Ecto neural progenitor cell (in vitro differentiated cells): ENCODE results near the gene MRFAP1.
"Not testable (repeated sequence)": the region's sequence is repeated elsewhere in the genome, so short reads cannot be mapped to it uniquely, and the experiment has no call there.

Source experiments
- DNase-seq: peaks from one replicate; pipeline ENCODE4 v3.0.0-alpha.2; 2018; ENCODE audit warnings: low spot score

Gene MRFAP1

GRCh38 chr4:6634746-6635145 is 5.7 kb upstream of the MRFAP1 start:
- no peak for DNase-seq

- no peak for DNase-seq
Measured at GRCh38 chr4:6639137-6639680, 1.3 kb upstream of the MRFAP1 start.

DNA sequence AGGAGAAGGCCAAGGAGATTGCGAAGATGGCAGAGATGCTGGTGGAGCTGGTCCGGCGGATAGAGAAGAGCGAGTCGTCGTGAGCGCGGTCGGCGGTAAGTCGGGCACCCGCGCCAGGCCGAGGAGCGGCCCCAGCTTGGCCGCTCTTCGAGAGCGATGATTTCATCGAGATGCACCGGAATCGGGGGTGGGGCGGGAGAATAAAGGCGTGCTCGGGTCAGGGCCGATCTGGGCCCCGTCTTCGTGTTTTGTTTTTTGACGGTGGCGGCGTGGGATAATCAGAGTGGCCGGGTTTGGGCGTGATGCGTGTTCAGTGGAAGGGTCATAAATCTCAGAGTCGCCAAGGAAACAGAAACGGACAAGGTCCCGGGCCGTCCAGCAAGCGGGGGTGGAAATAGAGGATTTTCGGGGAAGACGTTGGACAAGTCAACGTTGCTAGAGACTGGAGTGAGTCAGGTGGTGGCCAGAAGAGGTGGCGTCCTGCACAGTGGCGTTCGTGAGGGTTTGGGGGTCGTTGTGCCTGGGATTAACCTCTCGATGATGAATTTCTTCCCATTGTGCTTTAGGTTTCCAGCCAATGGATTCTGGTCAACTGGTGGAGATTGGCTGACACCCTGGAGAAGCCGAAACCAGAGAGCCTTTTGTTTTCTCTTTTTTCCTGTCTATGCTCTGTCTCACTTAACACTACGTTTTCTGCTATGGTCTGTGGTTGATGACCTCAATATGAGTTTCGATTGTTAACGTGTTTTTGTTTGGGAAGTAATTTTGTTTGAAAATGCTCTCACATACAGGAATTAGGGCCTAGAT is 882 bp downstream of the MRFAP1 start:
- no peak for DNase-seq

DNA sequence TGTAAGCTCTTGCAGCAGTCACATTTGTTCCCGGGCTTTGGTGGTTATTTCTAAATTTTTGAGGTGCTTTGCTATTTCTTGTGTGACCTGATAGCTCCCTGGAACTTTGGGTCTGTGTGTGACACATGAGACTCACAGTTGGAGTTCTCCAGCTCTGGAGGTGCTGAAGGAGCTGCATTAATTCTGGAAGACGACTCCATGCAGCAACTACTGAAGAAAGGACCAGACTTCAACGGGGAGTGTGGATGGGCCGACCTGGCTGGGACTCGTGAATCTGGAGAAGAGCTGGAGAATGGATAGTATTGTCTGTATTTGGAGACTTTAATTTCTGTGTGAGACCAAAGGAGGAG is 1.5 kb downstream of the MRFAP1 start:
- DNase-seq: no peak

DNA sequence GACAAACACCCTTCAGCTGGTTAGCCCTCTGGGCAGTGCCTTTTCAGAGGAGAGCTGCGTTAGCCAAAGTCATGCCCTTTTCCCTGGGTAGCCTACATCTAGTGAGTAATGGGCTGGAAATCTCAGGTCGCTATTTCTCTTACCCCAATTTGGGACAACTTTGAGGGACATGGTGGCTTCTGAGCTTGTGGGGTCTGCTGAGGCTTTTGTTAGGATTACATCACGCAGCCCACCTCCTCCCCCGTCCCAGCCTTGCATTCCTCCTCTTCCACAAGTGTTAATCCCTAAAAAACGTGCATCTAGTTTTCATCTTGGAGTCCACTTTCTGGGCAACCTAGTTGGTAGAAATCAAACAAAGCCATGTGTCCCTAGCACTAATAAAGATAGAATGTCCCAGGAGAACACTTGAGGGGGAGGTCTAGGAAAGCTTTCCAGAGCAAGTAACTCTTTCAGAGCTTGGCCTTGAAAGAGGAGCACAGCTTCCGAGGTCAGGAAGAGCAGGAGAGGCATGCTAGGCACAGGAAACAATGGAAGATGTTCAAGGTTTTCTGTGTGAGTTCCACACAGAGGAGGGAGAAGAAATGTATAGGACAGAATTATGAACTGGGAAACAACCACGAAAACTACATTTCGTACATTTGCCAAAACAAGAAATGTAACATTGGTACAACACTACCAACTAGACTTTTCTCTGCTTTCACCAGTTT is 2.8 kb downstream of the MRFAP1 start:
- DNase-seq: no peak

DNA sequence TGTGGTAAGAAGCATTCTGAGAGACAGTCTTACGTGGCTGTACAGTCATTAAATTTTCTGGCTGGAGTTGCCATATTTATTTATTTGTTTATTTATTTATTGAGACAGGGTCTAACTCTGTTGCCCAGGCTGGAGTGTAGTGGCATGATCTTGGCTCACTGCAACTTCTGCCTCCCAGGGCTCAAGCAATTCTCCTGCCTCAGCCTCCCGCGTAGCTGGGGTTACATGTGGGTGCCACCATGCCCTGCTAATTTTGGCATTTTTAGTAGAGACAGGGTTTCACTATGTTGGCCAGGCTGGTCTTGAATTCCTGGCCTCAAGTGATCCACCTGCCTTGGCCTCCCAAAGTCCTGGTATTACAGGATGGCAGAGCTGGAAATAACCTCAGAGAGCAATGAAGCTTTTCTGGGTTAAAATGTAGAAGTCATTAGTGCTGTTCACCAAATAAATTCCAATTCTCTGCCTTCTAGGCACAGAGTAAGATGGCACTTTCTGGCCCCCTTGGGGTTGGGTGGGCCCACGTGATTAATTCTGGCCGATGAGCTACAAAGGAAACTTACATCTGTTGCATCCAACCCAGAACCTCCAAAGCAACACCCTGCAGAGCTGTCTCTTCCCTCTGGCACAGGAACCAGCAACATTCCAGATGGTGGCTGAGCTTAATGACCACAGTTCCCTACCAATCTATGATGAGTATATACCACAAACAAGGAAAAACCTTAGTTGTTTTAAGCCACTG is 4.5 kb downstream of the MRFAP1 start:
- DNase-seq: no peak

DNA sequence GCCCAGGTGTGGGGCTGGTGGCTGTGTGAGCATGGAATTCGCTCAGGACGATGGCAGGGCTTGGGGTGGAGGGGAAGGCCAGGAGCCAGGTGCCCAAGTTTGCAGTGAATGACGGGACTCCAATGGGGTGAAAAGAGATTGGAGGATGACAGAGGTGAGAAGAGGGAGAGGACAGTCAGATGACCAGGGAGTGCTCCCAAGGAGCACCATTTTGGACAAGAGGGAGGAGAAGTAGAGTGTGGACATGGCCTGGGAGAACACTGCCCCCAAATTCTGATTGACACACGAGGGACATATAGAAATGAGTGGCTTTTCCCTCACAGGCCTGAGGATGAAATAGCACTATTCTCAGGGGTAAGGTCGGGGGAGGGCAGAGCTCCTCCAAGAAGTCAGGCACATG is 6.7 kb downstream of the MRFAP1 start:
- DNase-seq: no peak

DNA sequence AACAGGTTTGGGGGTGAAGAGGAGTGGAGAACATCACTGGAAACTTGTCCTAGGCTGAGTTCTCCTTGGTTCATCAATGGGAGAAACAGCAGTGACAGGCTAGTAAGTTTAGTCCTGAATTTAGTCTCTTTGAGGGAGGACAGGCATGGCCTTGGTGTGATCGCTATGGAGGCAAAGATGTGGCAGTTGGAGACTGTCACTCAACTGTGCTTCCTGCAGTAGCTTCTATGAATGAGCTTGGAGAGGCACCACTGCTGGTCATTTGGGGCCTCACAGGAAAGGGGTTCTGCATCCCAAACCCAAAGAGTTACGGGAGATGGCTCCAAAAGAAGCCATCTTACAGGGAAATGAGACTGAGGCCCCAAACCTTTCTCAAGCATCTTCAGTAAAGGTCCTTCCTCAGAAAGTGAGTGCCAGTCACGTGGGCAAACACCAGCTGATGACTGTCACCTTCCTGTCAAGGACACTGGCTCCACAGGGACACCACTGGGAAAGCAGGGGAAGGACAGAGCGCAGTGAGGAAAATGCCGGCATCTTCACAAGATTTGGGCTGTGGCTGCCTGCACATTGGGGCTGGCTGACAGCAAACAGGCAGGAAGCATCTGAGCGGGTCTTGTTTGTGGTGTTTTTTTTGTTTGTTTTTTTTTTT is 7.2 kb downstream of the MRFAP1 start:
- no peak for DNase-seq

DNA sequence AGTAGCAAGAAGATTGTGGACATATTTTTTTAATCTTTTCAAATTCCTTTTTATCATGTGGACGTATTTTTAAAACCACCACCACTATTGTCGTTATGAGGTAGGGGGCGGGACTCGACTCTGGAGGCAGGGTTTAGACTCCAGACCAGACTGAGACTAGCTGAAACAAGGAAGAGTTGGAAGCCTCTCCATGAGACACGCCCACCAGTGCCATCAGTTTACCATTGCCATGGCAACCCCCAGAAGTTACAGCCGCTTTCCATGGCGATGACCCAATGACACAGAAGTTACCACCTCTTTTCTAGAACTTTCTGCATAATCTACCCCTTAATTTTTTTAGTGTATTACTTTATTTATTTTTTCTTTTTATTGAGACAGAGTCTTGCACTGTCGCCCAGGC is 8.7 kb downstream of the MRFAP1 start:
- no peak for DNase-seq

DNA sequence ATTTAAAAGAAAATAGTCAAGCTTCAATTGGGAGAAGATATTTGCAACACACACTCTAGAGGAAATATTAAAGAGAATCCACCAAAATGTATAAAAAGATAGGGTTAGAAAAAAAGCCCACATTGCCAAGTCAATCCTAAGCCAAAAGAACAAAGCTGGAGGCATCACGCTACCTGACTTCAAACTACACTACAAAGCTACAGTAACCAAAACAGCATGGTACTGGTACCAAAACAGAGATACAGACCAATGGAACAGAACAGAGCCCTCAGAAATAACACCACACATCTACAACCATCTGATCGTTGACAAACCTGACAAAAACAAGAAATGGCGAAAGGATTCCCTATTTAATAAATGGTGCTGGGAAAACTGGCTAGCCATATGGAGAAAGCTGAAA is 13.7 kb downstream of the MRFAP1 start:
- DNase-seq: not testable (repeated sequence)

GRCh38 chr4:6655291-6655690 is 14.8 kb downstream of the MRFAP1 start:
- not testable (repeated sequence) for DNase-seq

GRCh38 chr4:6655924-6656323 is 15.4 kb downstream of the MRFAP1 start:
- DNase-seq: no peak

GRCh38 chr4:6657242-6658208 is 17.0 kb downstream of the MRFAP1 start:
- no peak for DNase-seq

DNA sequence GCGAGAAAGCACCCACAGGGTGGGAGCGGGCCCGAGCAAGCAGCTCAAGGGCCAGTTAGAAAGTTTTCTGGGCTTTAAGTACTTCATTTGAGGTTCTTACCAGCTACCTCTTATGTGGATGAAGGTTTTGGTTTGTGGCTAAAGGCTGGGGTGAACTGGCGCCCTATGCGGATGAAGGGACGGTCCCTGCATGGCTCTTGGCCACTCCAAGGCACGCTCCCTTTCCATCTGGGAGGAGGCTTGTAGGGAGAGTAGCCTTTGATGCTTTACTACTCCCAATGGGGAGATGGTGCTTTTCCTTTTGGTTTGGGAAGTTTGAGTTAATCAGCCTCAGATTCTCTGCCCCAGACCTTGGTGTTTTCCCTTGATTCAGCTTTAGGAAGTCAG is 17.7 kb downstream of the MRFAP1 start:
- DNase-seq: no peak

DNA sequence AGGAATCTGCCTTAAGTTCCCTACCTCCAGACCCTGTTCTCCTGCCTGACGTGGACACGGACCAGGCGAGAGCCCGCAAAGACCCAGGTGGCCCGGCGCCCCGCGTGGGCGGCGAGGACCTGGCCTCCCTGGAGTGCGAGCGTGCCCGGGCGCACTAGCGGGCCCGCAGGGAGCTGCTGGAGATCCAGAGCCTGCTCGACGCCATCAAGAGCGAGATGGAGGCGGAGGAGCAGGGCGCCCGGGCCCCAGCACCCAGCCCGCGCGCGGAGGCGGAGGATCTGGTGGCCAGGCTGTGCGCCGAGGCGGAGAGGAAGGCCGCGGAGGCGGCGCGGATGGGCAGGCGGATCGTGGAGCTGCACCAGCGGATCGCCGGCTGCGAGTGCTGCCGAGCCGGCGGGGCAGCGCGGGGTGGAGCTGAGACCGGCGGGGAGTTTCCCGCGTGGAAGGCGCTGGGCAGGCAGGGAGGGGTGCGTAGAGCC is 18.2 kb downstream of the MRFAP1 start:
- DNase-seq: no peak

DNA sequence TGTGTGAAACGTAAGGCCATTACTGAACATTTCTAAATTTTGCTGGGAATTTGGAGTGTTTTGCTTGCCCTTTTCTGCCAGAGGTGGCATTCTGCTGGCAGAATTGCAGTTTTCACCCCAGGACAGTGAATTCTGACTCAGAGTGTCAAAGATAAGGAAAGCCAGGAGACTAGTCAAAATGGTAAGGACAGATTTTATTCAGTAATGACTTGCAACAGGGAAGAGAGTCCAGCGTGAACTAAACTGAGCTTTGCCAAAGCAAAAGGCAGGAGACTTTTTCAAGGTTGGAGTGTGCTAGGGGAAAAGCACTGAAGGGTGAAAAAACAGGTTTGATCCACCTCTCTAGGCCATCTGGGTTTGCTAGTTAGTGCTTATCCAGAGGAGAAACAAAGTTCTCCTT is 19.4 kb downstream of the MRFAP1 start:
- no peak for DNase-seq

DNA sequence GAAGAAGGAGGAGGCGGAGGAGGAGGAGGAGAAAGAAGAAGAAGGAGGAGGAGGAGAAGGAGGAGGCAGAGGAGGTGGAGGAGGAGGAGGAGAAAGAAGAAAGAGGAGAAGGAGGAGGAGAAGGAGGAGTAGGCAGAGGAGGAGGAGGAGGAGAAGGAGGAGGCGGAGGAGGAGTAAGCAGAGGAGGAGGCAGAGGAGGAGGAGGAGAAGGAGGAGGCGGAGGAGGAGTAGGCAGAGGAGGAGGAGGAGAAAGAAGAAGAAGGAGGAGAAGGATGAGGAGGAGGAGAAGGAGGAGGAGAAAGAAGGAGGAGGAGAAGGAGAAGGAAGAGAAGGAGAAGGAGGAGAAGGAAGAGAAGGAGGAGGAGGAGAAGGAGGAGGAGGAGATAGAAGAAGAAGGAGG is 19.9 kb downstream of the MRFAP1 start:
- DNase-seq: no peak

DNA sequence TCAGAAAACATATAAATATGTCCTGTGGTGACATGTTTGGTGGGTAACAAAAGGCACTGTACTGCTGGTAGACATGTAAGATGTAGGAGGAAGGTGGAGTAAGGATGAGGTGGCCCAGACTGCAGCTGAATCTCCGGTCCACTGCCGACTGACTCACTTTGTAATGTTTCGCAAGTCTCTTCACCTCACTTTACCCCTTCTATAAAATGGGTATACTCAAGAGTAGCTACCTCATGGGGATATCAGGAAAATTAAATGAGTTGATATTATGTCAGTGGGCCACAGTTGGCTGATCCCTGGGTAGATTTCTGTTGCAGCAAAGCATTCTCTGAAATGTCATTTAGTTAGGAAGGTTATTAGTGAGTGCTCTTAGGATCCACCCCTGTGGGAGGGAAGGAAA is 22.1 kb downstream of the MRFAP1 start:
- DNase-seq: no peak

DNA sequence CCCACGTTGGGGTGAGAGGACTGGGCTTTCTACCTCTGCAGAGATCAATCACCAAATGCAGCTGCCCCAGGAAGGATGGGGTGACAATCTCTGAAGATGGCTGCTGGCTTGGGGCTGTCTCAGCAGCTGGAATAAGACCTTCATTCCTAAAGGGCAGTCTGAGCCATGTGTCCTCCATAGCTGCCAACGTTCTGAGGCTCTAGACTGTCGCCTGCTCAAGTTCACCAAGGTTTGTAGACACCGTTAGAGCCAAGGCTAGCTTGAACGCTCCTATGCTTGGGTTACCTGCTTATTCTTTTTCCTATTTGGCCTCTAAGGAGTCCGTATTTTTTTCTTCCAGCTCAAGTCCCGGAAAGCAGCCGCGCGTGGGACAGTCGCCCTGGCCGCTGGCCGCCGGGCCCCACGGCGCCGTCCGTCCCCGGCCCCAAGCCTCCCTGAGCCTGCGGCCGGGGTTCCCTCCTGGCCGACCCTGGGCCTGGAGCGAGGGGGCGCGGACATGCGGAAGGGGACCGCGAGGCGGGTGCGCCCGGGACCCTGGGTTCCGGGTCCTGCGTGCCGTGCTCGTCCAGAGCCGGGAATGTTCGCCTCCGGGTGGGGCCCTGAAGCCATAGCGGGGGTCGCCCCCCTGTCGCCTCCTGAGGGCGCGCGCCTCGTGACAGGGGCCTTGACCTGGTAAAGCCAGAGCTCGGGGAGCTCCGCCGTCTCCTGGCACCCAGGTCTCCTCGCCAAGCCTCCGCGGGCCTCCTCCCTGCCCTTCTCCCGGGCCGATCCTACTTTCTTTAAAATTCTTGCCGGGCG is 23.3 kb downstream of the MRFAP1 start:
- no peak for DNase-seq

GRCh38 chr4:6665320-6665654 is 24.8 kb downstream of the MRFAP1 start:
- DNase-seq: no peak
